GM23248 (cell line): Measurements from ENCODE around the gene HIVEP3.

Experiments
- EZH2 ChIP-seq: fragments of 200-600 bp; sonication (generic); IDR thresholded peaks from 2 replicates; pipeline ENCODE4 v1.6.1; 2018; ENCODE audit warnings: antibody characterized with exemption, mild to moderate bottlenecking; ENCODE audit not compliant: insufficient read depth, poor library complexity, severe bottlenecking
- EZH2phosphoT487 ChIP-seq: fragments of 200-600 bp; sonication (generic); IDR thresholded peaks from 2 replicates; pipeline ENCODE4 v1.6.1; 2018; ENCODE audit warnings: antibody characterized with exemption, moderate library complexity, mild to moderate bottlenecking, low read depth; ENCODE audit not compliant: insufficient read depth

DNA sequence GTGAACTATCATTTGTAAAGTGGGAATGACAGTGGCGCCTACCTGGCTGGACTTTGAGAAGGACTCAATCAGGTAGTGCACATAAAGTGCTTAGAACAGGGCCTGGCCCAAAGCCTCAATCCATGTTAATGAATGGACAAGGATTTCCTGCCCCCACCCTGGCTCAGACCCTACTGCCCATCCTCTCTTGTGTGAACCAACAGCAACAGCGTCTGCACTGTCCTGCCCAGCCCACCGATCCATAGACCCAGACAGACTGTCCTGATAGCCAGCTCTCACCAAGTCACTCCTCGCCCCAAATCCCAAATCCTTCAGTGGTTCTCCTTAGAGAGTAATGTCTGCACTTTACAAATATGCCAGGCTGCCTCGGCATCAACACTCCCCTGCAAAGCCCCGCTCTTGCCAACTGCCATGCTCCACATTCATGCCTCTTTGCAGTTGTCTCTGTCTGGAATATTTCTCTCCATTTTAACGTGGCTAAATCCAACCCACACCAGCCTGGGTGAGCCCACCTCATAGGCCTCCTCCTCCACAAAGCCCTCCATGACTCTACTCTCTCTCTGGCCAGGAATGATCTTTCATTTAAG is 276.7 kb downstream of the HIVEP3 start:
- TF ChIP-seq EZH2 (no peak), EZH2phosphoT487 (no peak)
